Activated naive CD4-positive, alpha-beta T cell treated with anti-CD3 and anti-CD28 coated beads, Interleukin-2, amount 10 ng/mL, durations not matched to agents 7 days and 5 days (primary cell): Measurements from ENCODE around the gene EMILIN1.

ENCODE experiments used
- CTCF ChIA-PET: fragments of 350-600 bp; sonication (Branson Sonifier 250); formaldehyde crosslinking; loops from one replicate; lab custom pipeline; 2021; ENCODE audit warnings: antibody characterized with exemption; lab: Charles Lee
- DNase-seq: peaks from one replicate; pipeline ENCODE4 v3.0.0-alpha.2; 2020
- H3K27ac Mint-ChIP-seq: one replicate; pipeline ENCODE4 v1.8.0; 2021; ENCODE audit warnings: mild to moderate bottlenecking, moderate library complexity, mixed read lengths
- H3K27me3 Mint-ChIP-seq: one replicate; pipeline ENCODE4 v1.8.0; 2021; ENCODE audit warnings: mild to moderate bottlenecking, mixed read lengths
- H3K36me3 Mint-ChIP-seq: one replicate; pipeline ENCODE4 v1.8.0; 2021; ENCODE audit warnings: mixed read lengths
- H3K4me1 Mint-ChIP-seq: one replicate; pipeline ENCODE4 v1.8.0; 2021; ENCODE audit warnings: mixed read lengths
- H3K4me3 Mint-ChIP-seq: one replicate; pipeline ENCODE4 v1.8.0; 2021; ENCODE audit warnings: mild to moderate bottlenecking, moderate library complexity, mixed read lengths
- H3K9me3 Mint-ChIP-seq: one replicate; pipeline ENCODE4 v1.8.0; 2021; ENCODE audit warnings: mixed read lengths

The EMILIN1 gene

DNA sequence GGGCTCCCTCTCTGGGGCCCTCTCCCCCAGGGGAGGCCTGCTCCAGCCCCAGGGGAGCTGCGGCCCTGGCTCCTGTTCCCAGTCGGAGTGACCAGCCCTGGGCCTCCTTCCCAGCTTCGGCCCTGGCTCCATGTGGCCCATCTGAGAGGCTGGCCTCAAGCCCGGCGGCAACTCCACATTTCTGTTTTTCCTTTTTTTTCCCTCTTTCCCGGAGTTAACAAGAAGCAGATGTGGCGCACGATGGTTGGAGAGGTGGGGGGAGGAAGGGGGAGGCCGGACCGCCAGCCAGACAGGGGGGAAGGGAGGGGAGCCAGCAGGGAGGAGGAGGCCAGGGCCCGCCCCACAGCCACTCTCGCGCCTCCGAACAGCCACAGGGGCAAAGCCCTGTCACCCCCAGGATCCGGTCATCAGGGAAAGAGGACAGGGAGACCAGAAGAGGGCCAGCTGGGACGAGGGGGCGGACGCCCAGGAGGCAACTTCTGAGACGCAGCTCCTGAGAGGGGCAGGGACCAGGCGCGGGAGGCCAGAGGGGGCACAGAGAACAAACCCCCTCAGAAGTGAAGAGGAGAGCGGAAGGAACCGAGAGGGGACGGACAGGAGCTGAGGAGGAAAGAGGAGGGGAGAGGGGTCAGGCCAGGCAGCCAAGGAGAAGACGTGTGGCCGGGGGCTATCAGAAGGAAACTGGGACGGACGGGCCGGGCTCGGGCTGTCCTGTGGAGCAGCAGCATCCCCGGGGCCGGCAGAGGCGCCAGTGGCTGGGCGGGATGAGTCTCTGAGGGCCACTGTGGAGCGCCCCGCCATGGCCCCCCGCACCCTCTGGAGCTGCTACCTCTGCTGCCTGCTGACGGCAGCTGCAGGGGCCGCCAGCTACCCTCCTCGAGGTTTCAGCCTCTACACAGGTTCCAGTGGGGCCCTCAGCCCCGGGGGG is at the start of gene EMILIN1:
Gene EMILIN1 (plus strand): TSS at position 349 of the 928 bp plus-strand sequence. CDS start 451 bp downstream, at position 800.
- no peak within 1 kb of the TSS for H3K27ac Mint-ChIP-seq
- H3K4me1 Mint-ChIP-seq: peaks cover 56% of the 10 kb centered on the region
- CTCF ChIA-PET: interaction anchor here (0.7 to 0.9 kb wide), 2 partner anchors 28 to 684 kb away, joined by 3 to 4 read pairs; no protein-coding TSS in a partner anchor
- H3K9me3 Mint-ChIP-seq: no peaks in the 10 kb centered on the region
- peaks cover 12% of the 10 kb centered on the region for H3K27me3 Mint-ChIP-seq
- H3K4me3 Mint-ChIP-seq: no peak within 1 kb of the TSS
- H3K36me3 Mint-ChIP-seq: peaks cover 2% of the 10 kb centered on the region
- no peak for DNase-seq

DNA sequence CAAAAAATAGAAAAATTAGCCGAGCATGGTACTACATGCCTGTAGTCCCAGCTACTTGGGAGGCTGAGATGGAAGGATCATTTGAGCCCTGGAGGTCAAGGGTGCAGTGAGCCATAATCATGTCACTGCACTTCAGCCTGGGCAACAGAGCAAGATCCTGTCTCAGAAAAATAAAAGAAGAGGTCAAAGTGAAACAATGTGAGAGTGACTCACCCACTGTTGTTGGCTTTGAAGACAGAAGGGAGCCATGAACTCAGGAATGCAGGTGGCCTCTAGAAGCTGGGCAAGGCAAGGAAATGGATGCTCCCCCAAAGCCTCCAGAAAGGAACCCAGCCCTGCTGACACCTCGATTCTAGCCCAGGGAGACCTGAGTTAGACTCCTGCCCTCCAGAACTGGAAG is 49.4 kb upstream of the EMILIN1 start:
- H3K9me3 Mint-ChIP-seq: no peaks in the 10 kb centered on the region
- DNase-seq: no peak
- H3K36me3 Mint-ChIP-seq: peaks cover 26% of the 10 kb centered on the region
- H3K27me3 Mint-ChIP-seq: no peaks in the 10 kb centered on the region
- CTCF ChIA-PET: interaction anchor here (0.8 to 1.3 kb wide), 2 partner anchors 10 to 12 kb away, joined by 3 to 5 read pairs; no protein-coding TSS in a partner anchor
- no peak overlapping the region for H3K4me3 Mint-ChIP-seq
- peak overlapping the region; percentile 61 for H3K27ac Mint-ChIP-seq
- H3K4me1 Mint-ChIP-seq: peaks cover 42% of the 10 kb centered on the region

DNA sequence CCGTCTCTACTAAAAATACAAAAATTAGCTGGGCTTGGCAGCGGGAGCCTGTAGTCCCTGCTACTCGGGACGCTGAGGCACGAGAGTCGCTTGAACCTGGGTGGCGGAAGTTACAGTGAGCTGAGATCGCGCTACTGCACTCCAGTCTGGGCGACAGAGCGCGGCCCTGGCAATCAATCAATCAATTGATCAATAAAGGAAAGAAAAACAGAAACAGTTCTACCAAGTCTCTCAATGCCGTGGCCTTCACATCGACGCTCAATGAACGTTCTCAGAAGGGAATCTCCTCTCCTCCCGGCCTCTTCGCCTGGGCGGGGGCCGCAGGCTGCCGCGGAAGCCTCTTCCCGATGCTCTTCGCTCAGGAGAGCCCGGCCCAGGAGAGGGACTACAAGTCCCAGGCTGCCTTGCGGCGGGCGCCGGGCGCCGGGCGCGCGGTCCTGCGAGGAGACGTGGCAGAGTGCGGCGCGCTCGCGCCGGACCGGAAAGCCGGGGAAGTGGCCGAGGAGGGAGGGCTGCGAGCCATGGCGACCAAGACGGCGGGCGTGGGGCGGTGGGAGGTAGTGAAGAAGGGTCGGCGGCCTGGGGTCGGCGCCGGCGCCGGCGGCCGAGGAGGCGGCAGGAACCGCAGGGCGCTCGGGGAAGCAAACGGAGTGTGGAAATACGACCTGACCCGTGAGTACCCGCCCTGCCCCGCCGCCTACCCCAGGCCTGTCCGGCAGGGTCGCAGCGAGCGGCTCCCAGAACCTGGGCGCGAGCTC is 45.7 kb upstream of the EMILIN1 start, which contains the start of gene TMEM214:
Gene TMEM214 (plus strand): TSS at position 471 of the 758 bp plus-strand sequence. CDS start 51 bp downstream, at position 522.
- Mint-ChIP-seq H3K27ac (peak within 1 kb of the TSS; percentile 92), H3K9me3 (no peaks in the 10 kb centered on the region), H3K4me1 (peaks cover 56% of the 10 kb centered on the region), H3K36me3 (peaks cover 50% of the 10 kb centered on the region), H3K4me3 (peak within 1 kb of the TSS; percentile 97), H3K27me3 (no peaks in the 10 kb centered on the region)
- peak; percentile 89 for DNase-seq
- CTCF ChIA-PET: interaction anchor here (1.1 to 4.1 kb wide), 4 partner anchors 13 to 55 kb away, joined by 3 to 18 read pairs (median 10); partner anchors contain the start of gene AGBL5

DNA sequence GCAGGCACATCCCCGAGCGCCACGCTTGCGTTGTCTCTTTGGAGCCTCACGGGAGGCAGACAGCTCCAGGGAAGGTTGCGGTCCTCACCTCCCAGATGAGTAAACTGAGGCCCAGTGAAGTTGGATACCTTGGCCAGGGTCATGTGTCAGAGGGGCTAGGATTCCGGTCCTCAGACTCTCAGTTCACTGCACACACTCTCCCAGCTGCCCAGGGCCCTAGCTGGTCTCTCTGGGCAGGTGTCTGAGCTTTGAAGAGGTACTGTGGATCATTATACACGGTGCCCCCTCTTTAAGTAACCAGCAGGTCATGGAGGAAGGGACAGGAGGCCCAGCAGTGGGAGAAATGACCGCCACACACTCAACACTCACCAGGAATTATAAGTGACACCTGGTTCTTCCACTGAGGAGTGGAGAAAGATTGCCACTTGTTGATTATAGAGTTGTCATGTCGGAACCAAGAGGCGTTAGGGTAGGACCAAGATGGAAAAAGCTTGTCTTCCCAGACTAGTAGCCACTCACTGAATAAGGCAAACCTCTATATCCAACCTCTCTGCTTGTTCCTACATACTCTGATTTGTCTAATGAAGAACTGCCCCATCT is 45.1 kb upstream of the EMILIN1 start:
- H3K27me3 Mint-ChIP-seq: no peaks in the 10 kb centered on the region
- no peak for DNase-seq
- peaks cover 56% of the 10 kb centered on the region for H3K4me1 Mint-ChIP-seq
- H3K27ac Mint-ChIP-seq: peak overlapping the region; percentile 92
- H3K36me3 Mint-ChIP-seq: peaks cover 56% of the 10 kb centered on the region
- peak overlapping the region; percentile 97 for H3K4me3 Mint-ChIP-seq
- CTCF ChIA-PET: interaction anchor here (1.1 to 4.1 kb wide), 5 partner anchors 12 to 54 kb away, joined by 3 to 18 read pairs (median 4); partner anchors contain the start of gene AGBL5
- no peaks in the 10 kb centered on the region for H3K9me3 Mint-ChIP-seq

DNA sequence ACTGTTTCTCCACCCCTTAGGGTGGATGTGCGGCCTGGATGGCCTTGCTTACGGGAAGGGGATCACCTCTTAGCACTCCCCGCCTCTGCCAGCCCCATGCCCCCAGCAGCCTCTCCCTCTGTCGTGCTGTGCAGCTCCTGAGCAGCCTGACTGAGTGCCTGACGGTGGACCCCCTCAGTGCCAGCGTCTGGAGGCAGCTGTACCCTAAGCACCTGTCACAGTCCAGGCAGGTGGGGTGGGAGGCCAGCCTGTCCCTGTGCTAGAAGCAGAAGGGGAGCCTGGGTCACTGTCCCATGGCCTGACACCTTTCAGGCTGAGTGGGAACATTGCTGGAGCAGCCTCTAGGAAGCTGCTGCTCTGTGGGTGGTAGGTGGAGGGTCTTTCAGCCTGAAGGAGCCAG is 40.4 kb upstream of the EMILIN1 start:
- no peak overlapping the region for H3K27ac Mint-ChIP-seq
- H3K36me3 Mint-ChIP-seq: peaks cover 68% of the 10 kb centered on the region
- CTCF ChIA-PET: interaction anchor here (1.0 to 1.7 kb wide), 2 partner anchors 11 to 12 kb away, joined by 3 to 4 read pairs; no protein-coding TSS in a partner anchor

DNA sequence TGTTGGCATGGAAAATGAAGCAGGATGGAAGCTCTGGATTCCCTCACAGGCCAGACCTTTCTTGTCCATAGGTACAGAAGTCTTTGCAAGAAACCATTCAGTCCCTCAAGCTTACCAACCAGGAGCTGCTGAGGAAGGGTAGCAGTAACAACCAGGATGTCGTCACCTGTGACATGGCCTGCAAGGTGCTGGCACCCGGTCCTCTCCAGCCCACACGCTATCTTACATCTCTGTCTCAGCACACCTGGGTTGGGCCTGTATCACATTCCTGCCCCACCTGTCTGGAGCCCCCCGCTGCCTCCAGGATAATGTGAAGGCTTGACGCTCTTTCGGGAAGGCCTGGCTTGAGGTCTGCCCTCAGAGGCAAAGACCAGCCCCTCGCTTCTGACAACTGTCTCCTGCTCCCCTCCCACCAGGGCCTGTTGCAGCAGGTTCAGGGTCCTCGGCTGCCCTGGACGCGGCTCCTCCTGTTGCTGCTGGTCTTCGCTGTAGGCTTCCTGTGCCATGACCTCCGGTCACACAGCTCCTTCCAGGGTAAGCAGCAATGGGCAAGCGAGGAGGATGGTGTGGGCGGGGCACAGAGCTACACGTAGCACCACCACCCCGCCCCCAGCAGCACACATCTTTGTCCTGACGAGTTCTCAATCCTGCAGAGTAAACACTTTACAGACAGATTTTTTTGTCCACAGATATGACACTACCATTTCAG is 39.6 kb upstream of the EMILIN1 start:
- Mint-ChIP-seq H3K36me3 (peaks cover 64% of the 10 kb centered on the region), H3K4me3 (no peak overlapping the region), H3K27ac (peak overlapping the region; percentile 62), H3K9me3 (no peaks in the 10 kb centered on the region), H3K27me3 (no peaks in the 10 kb centered on the region), H3K4me1 (peaks cover 19% of the 10 kb centered on the region)
- CTCF ChIA-PET: interaction anchor here (1.0 to 1.7 kb wide), 2 partner anchors 11 to 12 kb away, joined by 3 to 4 read pairs; no protein-coding TSS in a partner anchor
- no peak for DNase-seq

More for the DNA sequence above, 40.4 kb upstream of the EMILIN1 start:
- no peak for DNase-seq
- no peak overlapping the region for H3K4me3 Mint-ChIP-seq
- no peaks in the 10 kb centered on the region for H3K27me3 Mint-ChIP-seq
- peaks cover 25% of the 10 kb centered on the region for H3K4me1 Mint-ChIP-seq
- no peaks in the 10 kb centered on the region for H3K9me3 Mint-ChIP-seq

DNA sequence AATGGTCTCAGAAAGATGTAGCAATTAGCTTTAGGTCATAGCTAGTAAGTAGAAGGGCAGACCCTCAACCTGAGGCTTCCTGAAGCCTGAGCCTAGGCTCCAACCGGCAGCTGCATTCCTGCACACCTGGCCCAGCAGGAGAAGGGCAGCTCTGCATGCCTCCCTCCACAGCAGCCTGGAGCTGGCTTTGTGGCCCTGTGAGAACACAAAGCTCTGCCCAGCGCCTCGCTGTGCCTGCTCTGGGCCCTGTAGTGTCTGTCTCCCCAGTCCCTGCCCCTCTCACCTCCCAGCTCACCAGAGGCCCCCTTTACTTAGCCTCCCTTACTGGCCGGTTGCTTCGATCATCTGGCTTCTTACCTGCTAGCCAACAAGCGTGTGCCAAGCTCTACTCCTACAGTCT is 39.0 kb upstream of the EMILIN1 start:
- Mint-ChIP-seq H3K9me3 (no peaks in the 10 kb centered on the region), H3K4me3 (no peak overlapping the region), H3K4me1 (peaks cover 13% of the 10 kb centered on the region), H3K36me3 (peaks cover 59% of the 10 kb centered on the region), H3K27me3 (no peaks in the 10 kb centered on the region), H3K27ac (no peak overlapping the region)
- CTCF ChIA-PET: no interaction called here
- no peak for DNase-seq

DNA sequence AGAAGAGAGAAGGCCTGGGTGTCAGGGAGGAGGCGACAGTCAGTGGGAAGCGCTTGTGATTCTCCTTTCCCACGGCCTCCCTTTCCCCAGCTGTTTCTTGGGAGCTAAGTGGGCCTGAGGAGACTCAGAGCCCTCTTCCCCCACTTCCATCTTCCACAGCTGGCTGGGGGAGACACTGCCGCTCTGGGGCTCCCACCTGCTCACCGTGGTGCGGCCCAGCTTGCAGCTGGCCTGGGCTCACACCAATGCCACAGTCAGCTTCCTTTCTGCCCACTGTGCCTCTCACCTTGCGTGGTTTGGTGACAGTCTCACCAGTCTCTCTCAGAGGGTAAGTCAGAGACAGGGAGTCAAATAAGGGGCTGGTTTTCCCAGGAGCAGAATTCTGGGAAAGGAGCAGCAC is 38.5 kb upstream of the EMILIN1 start:
- Mint-ChIP-seq H3K27me3 (no peaks in the 10 kb centered on the region), H3K36me3 (peaks cover 59% of the 10 kb centered on the region), H3K27ac (no peak overlapping the region), H3K9me3 (no peaks in the 10 kb centered on the region), H3K4me1 (peaks cover 9% of the 10 kb centered on the region), H3K4me3 (no peak overlapping the region)
- no peak for DNase-seq
- CTCF ChIA-PET: interaction anchor here (1.5 kb wide), 1 partner anchor 78 kb away, joined by 5 read pairs; no protein-coding TSS in a partner anchor

DNA sequence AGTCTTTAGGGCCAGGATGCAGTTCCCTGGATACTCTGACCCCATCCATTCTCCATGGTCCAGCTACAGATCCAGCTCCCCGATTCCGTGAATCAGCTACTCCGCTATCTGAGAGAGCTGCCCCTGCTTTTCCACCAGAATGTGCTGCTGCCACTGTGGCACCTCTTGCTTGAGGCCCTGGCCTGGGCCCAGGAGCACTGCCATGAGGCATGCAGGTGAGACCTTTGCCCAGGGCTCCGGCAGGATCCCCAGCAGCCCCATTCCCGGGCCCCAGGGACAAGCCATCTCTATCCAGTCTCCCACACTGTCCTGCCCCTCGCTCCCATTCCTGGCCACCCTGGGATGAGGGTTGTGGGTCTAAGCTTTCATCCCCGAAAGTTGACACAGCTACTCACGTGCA is 38.1 kb upstream of the EMILIN1 start:
- H3K27me3 Mint-ChIP-seq: no peaks in the 10 kb centered on the region

DNA sequence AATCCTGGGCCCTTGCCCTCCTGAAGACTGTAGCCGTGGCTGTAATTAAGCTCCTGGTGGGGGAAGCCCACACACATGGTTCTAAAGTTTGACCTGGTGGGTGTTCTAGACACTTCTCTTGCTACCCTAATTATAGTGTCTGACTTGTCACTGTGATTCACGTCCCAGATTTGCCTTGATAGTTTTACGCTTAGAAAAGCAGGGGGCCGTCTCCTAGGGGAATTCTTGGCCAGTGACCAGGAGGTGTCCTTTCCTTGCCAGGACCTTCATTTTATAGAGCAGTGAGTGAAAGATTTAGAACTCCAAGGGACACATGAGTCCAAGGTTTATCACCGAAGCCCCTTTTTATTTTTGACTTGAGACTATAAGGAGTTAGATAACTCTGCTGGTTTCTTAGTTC is 36.7 kb upstream of the EMILIN1 start:
- Mint-ChIP-seq H3K4me3 (no peak overlapping the region), H3K9me3 (no peaks in the 10 kb centered on the region), H3K27me3 (no peaks in the 10 kb centered on the region), H3K27ac (peak overlapping the region; percentile 47), H3K36me3 (peaks cover 46% of the 10 kb centered on the region), H3K4me1 (peaks cover 3% of the 10 kb centered on the region)
- CTCF ChIA-PET: no interaction called here
- DNase-seq: no peak

More for the DNA sequence above, 38.1 kb upstream of the EMILIN1 start:
- Mint-ChIP-seq H3K27ac (no peak overlapping the region), H3K4me1 (peaks cover 4% of the 10 kb centered on the region), H3K36me3 (peaks cover 55% of the 10 kb centered on the region), H3K9me3 (no peaks in the 10 kb centered on the region), H3K4me3 (no peak overlapping the region)
- CTCF ChIA-PET: interaction anchor here (1.5 kb wide), 1 partner anchor 78 kb away, joined by 5 read pairs; no protein-coding TSS in a partner anchor
- no peak for DNase-seq

DNA sequence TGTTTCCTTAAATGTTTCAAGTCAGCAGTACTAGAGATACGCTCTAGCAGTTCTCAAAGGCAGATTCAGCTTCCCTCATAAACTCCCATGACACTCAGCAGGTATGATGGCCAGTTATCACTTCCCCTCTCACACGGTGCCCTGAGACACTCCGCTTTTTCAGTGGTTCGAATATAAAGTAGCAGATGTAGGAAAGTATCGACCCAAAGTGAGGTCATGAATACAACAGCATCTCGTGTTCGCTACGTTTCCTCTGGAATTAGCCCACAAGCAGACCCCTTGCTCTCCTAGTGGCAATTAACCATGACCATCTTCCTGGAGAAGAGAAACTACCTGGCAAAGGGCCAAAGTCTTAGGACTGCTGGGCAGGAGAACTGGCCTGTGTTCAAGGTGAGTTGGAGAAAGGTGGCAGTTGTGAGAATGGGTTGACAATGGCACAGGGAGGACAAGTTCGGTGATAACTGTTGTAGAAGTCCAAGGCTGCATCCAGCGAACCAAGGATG is 36.2 kb upstream of the EMILIN1 start:
- peaks cover 42% of the 10 kb centered on the region for H3K36me3 Mint-ChIP-seq
- no peak overlapping the region for H3K4me3 Mint-ChIP-seq
- CTCF ChIA-PET: no interaction called here
- peak overlapping the region; percentile 47 for H3K27ac Mint-ChIP-seq
- H3K9me3 Mint-ChIP-seq: no peaks in the 10 kb centered on the region
- no peaks in the 10 kb centered on the region for H3K27me3 Mint-ChIP-seq
- DNase-seq: no peak
- peaks cover 3% of the 10 kb centered on the region for H3K4me1 Mint-ChIP-seq

DNA sequence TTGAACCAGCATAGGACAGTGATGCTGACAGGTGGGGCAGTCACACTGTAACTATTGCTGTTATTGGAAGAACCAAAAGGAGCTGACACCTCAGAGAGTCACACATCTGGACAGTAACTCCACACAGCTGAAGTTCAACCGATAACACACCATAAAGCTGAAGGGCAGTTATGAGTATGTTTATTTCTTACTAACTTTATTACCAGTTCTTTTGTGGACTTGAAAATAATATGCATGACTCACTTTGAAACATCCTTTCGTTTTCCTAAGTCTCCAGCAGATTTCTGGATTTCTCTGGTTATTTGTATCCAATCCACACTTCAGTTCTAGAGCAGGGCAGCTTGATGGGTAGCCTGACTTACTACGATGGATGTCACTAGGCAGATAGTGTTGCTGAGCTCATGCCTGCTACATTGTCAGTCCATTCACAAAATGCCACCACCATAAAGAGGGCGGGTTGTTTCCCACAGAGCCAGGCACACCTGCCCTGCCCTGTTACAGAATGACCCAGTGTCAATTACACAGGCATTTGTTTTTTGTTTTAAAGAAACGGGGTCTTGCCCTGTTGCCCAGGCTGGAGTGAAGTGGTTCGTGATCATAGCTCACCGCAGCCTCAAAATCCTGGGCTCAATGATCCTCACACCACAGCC is 35.3 kb upstream of the EMILIN1 start:
- H3K9me3 Mint-ChIP-seq: no peaks in the 10 kb centered on the region
- no peak overlapping the region for H3K4me3 Mint-ChIP-seq
- CTCF ChIA-PET: no interaction called here
- peaks cover 4% of the 10 kb centered on the region for H3K4me1 Mint-ChIP-seq
- peaks cover 33% of the 10 kb centered on the region for H3K36me3 Mint-ChIP-seq
- no peaks in the 10 kb centered on the region for H3K27me3 Mint-ChIP-seq
- no peak for DNase-seq
- no peak overlapping the region for H3K27ac Mint-ChIP-seq
